WI38 (cell line): Measurements from ENCODE around the gene AMDHD2.

Experiments used
- H3K4me3 ChIP-seq: 2 replicates; pipeline ENCODE4 v1.5.1; 2011; ENCODE audit warnings: low read depth, mild to moderate bottlenecking, control low read depth, low read length
- CTCF ChIP-seq: IDR thresholded peaks from 2 replicates; pipeline ENCODE4 v1.5.1; 2012; ENCODE audit warnings: low read depth, mild to moderate bottlenecking, control low read depth, low read length

Gene AMDHD2

GRCh38 chr16:2500918-2501750 is 19.0 kb upstream of the AMDHD2 start:
- no peak overlapping the region for H3K4me3 ChIP-seq
- TF ChIP-seq CTCF: peak; percentile 95

- H3K4me3 ChIP-seq: no peak overlapping the region
- TF ChIP-seq CTCF: no peak
Observed at GRCh38 chr16:2501946-2502895, 17.9 kb upstream of the AMDHD2 start.

GRCh38 chr16:2505695-2506094 is 14.5 kb upstream of the AMDHD2 start:
- no peak for TF ChIP-seq CTCF
- H3K4me3 ChIP-seq: no peak overlapping the region

- H3K4me3 ChIP-seq: no peak overlapping the region
- no peak for TF ChIP-seq CTCF
Observed at GRCh38 chr16:2507052-2507659, 13.0 kb upstream of the AMDHD2 start.

- H3K4me3 ChIP-seq: no peak overlapping the region
- TF ChIP-seq CTCF: no peak
Observed at GRCh38 chr16:2507665-2508064, 12.5 kb upstream of the AMDHD2 start.

GRCh38 chr16:2508722-2509400 is 11.3 kb upstream of the AMDHD2 start:
- no peak overlapping the region for H3K4me3 ChIP-seq
- TF ChIP-seq CTCF: no peak
